ENCODE data around the gene MTF1.

The MTF1 gene

GRCh38 chr1:37836788-37837187 is 22.6 kb downstream of the MTF1 start:
- no peak overlapping the region for H3K4me3 ChIP-seq (ENCODE audit: low read depth, low read length)

- no peak overlapping the region for H3K4me3 ChIP-seq (ENCODE audit: low read depth, low read length)
These were observed 27.6 kb downstream of the MTF1 start for GRCh38 chr1:37831809-37832208.

- H3K4me3 ChIP-seq (ENCODE audit: low read depth, low read length), result no peak overlapping the region
These were observed 28.3 kb downstream of the MTF1 start for GRCh38 chr1:37831109-37831508.

- no peak overlapping the region for H3K4me3 ChIP-seq (ENCODE audit: low read depth, low read length)
These were observed 30.9 kb downstream of the MTF1 start for GRCh38 chr1:37828410-37829074.

GRCh38 chr1:37825506-37825905 is 33.9 kb downstream of the MTF1 start:
- no peak overlapping the region for H3K4me3 ChIP-seq (ENCODE audit: low read depth, low read length)

GRCh38 chr1:37824001-37824400 is 35.4 kb downstream of the MTF1 start:
- no peak overlapping the region for H3K4me3 ChIP-seq (ENCODE audit: low read depth, low read length)

GRCh38 chr1:37822906-37823815 is 36.2 kb downstream of the MTF1 start:
- no peak overlapping the region for H3K4me3 ChIP-seq (ENCODE audit: low read depth, low read length)

- no peak overlapping the region for H3K4me3 ChIP-seq (ENCODE audit: low read depth, low read length)
These were observed 37.9 kb downstream of the MTF1 start for GRCh38 chr1:37821481-37821880.

- H3K4me3 ChIP-seq (ENCODE audit: low read depth, low read length), result no peak overlapping the region
These were observed 41.9 kb downstream of the MTF1 start for GRCh38 chr1:37817481-37817880.

GRCh38 chr1:37814252-37814651 is 45.1 kb downstream of the MTF1 start:
- no peak overlapping the region for H3K4me3 ChIP-seq (ENCODE audit: low read depth, low read length)

- no peak overlapping the region for H3K4me3 ChIP-seq (ENCODE audit: low read depth, low read length)
These were observed 45.8 kb downstream of the MTF1 start for GRCh38 chr1:37813529-37814145.

- no peak overlapping the region for H3K4me3 ChIP-seq (ENCODE audit: low read depth, low read length)
These were observed 48.3 kb downstream of the MTF1 start for GRCh38 chr1:37811027-37811655.

- H3K4me3 ChIP-seq (ENCODE audit: low read depth, low read length), result no peak overlapping the region
These were observed 49.5 kb downstream of the MTF1 start for GRCh38 chr1:37809942-37810341.

- peak overlapping the region; percentile 88 for H3K4me3 ChIP-seq (ENCODE audit: low read depth, low read length)
These were observed 50.7 kb downstream of the MTF1 start for GRCh38 chr1:37808369-37809319.

- peak within 1 kb of the TSS; percentile 88 for H3K4me3 ChIP-seq (ENCODE audit: low read depth, low read length)
These were observed 51.6 kb downstream of the MTF1 start, which contains the start of the genes C1orf122 and YRDC for GRCh38 chr1:37807555-37808368. C1orf122 (plus strand) TSS chr1:37807790; CDS start chr1:37808405, 615 bp downstream. YRDC (minus strand) TSS chr1:37808208; CDS start chr1:37808180, 28 bp downstream.

GRCh38 chr1:37807220-37807554 is 52.2 kb downstream of the MTF1 start:
- peak overlapping the region; percentile 88 for H3K4me3 ChIP-seq (ENCODE audit: low read depth, low read length)

- H3K4me3 ChIP-seq (ENCODE audit: low read depth, low read length), result no peak overlapping the region
These were observed 57.0 kb downstream of the MTF1 start for GRCh38 chr1:37802439-37802838.

GRCh38 chr1:37797750-37798345 is 61.5 kb downstream of the MTF1 start:
- no peak overlapping the region for H3K4me3 ChIP-seq (ENCODE audit: low read depth, low read length)
